HK-2 (cell line): ENCODE data around the gene NBEA.
"Not testable (repeated sequence)": the region's sequence is repeated elsewhere in the genome, so short reads cannot be mapped to it uniquely, and the experiment has no call there.

ENCODE experiments used
- DNase-seq: peaks from one replicate; pipeline ENCODE4 v3.0.0-alpha.2; 2018; ENCODE audit not compliant: unreplicated experiment

NBEA gene

GRCh38 chr13:35092251-35092650, 150.2 kb downstream of the NBEA start:
- DNase-seq = no peak

GRCh38 chr13:35092751-35093150, 150.7 kb downstream of the NBEA start:
- no peak for DNase-seq

- DNase-seq = no peak
Observed at GRCh38 chr13:35093356-35093755, 151.3 kb downstream of the NBEA start.

GRCh38 chr13:35106771-35107170, 164.7 kb downstream of the NBEA start:
- DNase-seq = not testable (repeated sequence)

- DNase-seq = no peak
Observed at GRCh38 chr13:35107535-35107934, 165.5 kb downstream of the NBEA start.

GRCh38 chr13:35113612-35114011, 171.5 kb downstream of the NBEA start:
- DNase-seq = not testable (repeated sequence)

GRCh38 chr13:35127466-35127865, 185.4 kb downstream of the NBEA start:
- no peak for DNase-seq

GRCh38 chr13:35129500-35129899, 187.4 kb downstream of the NBEA start:
- no peak for DNase-seq

- DNase-seq = no peak
Observed at GRCh38 chr13:35131471-35131870, 189.4 kb downstream of the NBEA start.

GRCh38 chr13:35136585-35136984, 194.5 kb downstream of the NBEA start:
- no peak for DNase-seq

GRCh38 chr13:35139591-35139990, 197.5 kb downstream of the NBEA start:
- DNase-seq = no peak

- no peak for DNase-seq
Observed at GRCh38 chr13:35140321-35140720, 198.3 kb downstream of the NBEA start.

GRCh38 chr13:35140831-35141230, 198.8 kb downstream of the NBEA start:
- DNase-seq = no peak

- DNase-seq = no peak
Observed at GRCh38 chr13:35143123-35143522, 201.1 kb downstream of the NBEA start.

GRCh38 chr13:35144166-35144890, 202.3 kb downstream of the NBEA start:
- no peak for DNase-seq

- no peak for DNase-seq
Observed at GRCh38 chr13:35146686-35147085, 204.6 kb downstream of the NBEA start.

- no peak for DNase-seq
Observed at GRCh38 chr13:35157143-35157755, 215.2 kb downstream of the NBEA start.

GRCh38 chr13:35159041-35159440, 217.0 kb downstream of the NBEA start:
- no peak for DNase-seq

GRCh38 chr13:35160896-35161295, 218.8 kb downstream of the NBEA start:
- DNase-seq = no peak

GRCh38 chr13:35162420-35162819, 220.3 kb downstream of the NBEA start:
- no peak for DNase-seq

- no peak for DNase-seq
Observed at GRCh38 chr13:35163674-35164073, 221.6 kb downstream of the NBEA start.

GRCh38 chr13:35164324-35164932, 222.4 kb downstream of the NBEA start:
- no peak for DNase-seq

GRCh38 chr13:35165205-35165604, 223.1 kb downstream of the NBEA start:
- no peak for DNase-seq
